Superior temporal gyrus (tissue), 1 donor: ENCODE measurements around the gene SPESP1.

ENCODE experiments used
- DNase-seq: peaks from one replicate; pipeline ENCODE4 v3.0.0-alpha.2; 2016; ENCODE audit errors: extremely low spot score

Gene SPESP1

GRCh38 chr15:68930268-68931022 lies at the start of gene SPESP1:
Gene SPESP1 (plus strand): TSS chr15:68930525. CDS start chr15:68930654, 129 bp downstream.
- DNase-seq: no peak

GRCh38 chr15:68885070-68885469 lies 45.3 kb upstream of the SPESP1 start:
- no peak for DNase-seq

GRCh38 chr15:68887120-68887519 lies 43.2 kb upstream of the SPESP1 start:
- DNase-seq: no peak

DNA sequence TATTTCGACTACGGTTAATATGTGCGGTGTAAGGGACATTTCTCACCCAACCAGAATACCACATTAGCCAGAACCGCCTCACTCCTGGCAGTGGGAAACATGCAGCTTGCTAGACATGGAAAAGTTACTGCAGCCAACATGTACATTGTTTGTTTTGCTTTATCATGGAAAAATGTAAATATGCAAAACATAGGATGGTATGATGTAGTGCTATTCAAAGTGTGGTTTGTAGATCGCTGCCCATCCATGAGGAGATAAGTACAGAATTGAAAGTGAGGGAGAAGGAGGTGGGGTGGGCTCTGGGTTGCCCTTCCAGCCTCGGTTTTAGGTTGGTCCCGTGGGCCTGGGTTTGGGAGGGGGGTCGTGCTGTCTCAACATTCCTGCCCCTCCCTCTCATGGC lies 42.5 kb upstream of the SPESP1 start:
- DNase-seq: no peak

- no peak for DNase-seq
These were observed 41.9 kb upstream of the SPESP1 start for GRCh38 chr15:68888419-68888818.

DNA sequence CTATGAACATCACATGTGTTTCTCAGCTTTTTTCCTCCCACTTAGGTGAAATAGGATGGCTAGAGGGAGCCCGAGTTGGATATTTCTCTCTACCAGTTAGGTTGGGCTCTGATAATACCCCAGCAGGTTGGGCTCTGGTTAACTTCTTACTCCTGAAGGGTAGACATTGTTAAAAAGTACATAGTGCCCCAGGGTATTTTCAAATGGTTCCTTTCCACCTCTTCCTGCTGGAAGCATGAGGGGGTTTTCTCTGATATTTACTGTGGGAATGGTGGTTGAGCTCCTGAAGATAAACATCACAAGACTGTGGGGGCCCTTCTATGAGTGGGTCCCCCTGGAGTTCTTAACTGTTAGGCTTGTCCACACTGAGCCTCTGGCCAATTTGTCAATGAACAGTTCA lies 36.1 kb upstream of the SPESP1 start:
- no peak for DNase-seq

GRCh38 chr15:68896178-68896577 lies 34.1 kb upstream of the SPESP1 start:
- DNase-seq: no peak

- no peak for DNase-seq
These were observed 33.3 kb upstream of the SPESP1 start for GRCh38 chr15:68897016-68897415.

- DNase-seq: no peak
These were observed 30.3 kb upstream of the SPESP1 start for GRCh38 chr15:68900027-68900426.

DNA sequence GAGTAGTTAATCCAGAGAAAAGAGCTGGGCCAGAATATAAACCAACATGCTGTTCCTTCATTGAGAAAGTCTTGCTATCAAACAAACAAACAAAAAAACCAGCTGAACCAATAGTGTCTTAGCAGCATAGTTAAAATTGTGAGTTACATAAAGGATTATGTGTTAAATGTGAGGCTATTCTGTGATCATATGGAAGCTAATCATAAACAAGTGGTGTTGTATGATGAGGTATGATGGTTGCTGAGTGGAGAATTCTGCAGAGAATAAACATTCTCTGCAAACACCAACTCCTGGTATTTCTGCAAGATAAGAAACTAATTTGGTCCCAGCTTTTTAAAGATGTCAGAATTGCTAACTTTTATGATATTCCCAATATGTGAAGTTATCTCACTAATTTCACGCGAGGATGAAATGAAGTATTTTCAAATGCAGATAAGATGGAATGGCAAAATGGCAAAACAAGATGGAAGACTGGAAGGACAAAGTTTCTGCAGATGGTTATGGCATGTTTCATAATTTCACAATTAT lies 22.9 kb upstream of the SPESP1 start:
- DNase-seq: no peak

DNA sequence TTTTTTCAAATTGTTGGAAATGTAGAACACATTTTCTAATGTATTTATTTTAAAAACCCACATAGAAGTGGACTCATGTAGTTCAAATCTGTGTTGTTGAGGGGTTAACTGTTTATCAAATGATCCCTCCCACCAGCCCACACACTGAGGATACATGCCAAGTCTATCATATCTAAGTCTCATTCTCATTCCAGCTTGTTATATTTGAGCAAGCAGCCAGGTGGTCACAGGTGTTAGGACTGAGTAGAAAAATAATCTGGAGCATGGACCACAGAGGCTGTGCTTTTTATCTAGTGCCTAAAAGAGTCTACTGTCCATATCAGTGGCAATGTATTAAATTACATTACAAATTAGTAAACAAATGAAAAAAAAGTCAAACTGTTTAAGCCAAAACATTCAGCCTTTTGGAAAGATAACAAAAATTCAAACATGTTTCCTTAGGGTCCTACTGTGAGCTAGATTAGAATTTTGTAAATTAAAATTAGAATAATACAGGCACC lies 20.7 kb upstream of the SPESP1 start:
- no peak for DNase-seq

DNA sequence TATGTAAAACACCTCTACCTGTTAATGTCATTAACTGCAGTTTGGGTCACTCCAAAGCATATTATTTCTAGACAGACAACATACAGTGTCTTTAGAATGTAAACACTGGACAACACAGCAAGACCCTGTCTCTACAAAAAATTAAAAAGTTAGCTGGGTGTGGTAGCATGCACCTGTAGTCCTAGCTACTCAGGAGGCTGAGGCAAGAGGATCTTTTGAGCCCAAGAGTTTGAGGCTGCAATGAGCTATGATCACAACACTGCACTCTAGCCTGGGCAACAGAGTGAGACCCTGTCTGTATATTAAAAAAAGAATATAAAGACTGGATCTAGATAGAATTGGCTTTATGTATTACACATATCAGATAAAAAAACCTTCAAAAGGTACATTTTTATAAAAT lies 20.0 kb upstream of the SPESP1 start:
- DNase-seq: no peak

- no peak for DNase-seq
These were observed 19.5 kb upstream of the SPESP1 start for GRCh38 chr15:68910816-68911215.

DNA sequence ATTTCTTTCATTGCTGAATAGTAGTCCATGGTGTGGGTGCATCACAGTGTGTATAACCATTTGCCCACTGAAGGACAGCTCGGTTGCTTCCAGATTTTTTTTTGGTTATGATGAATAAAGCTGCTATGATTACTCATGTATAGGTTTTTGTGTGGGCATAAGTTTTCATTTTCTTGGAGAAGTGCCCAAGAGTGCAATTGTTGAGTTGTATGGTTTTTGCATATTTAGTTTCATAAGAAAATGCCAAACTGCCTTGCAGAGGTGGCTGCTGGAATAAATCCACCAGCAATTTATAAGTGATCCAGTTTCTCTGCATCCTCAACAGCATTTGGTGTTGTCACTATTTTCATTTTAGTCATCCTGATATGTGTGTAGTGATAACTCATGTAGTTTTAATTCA lies 8.4 kb upstream of the SPESP1 start:
- DNase-seq: peak; percentile 60

- peak; percentile 92 for DNase-seq
These were observed 5.3 kb upstream of the SPESP1 start for GRCh38 chr15:68924866-68925560.

DNA sequence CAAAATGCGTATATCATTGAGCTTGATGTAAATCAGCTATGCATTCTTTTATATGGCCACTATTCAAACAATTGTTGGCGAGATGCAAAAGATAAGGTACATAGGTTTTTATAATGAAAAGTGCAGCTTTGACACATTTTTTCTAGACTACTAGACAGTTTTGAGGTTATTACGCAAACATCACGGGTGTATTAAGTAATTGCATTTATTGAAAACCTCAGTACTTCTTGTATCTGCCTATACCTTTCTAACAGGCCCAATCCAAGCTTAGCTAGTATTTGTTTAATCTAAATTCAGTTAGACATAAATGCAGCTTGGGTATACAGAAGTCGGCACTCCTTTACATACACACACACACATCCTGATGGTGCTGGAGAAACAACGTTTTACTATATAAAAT lies 2.7 kb downstream of the SPESP1 start:
- DNase-seq: no peak

GRCh38 chr15:68934341-68934740 lies 4.0 kb downstream of the SPESP1 start:
- DNase-seq: no peak

DNA sequence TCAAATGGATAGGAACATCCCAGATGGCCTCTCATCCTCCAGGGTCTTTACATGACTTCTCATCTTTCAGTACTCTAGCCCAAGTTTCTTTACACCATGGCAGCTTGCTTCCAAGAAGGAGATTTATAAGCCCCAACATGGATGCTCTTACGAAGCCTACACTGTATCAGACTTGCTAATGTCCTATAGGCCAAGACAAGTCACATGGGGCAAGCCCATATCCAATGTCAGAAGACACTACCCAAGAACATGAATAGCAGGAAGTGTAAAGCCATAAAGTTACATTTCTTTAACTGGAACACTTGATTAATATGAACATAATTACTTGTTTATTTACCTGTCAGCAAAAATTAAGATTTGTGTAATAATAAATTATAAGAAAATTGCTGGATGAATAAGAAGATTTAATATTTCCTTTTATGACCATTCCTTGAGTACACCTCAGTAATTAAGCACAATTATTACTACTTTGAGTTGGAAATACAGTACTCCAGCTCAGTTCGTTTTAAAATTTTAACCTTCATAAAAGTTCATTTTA lies 5.1 kb downstream of the SPESP1 start:
- no peak for DNase-seq

DNA sequence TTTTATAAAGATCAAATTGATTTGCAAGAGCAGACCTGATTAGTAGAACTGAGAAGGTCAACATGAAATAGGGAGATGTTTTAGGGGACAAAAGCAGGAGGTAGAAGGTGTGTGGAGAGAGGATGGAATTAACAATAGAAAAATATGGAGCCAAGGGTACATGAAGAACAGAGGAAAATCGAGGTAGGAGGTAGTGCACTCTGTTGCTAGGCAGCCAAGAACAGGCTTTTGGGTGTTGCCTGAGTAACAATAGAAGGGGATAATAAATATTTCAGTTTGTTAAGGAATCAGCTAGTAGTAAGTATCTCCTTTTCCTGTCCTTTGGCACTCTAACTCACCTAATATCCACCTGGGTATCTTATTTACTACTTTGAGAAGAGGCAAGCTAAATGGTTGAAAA lies 9.2 kb downstream of the SPESP1 start:
- no peak for DNase-seq

- DNase-seq: no peak
These were observed 21.5 kb downstream of the SPESP1 start for GRCh38 chr15:68951813-68952212.

- DNase-seq: no peak
These were observed 27.4 kb downstream of the SPESP1 start for GRCh38 chr15:68957696-68958095.

DNA sequence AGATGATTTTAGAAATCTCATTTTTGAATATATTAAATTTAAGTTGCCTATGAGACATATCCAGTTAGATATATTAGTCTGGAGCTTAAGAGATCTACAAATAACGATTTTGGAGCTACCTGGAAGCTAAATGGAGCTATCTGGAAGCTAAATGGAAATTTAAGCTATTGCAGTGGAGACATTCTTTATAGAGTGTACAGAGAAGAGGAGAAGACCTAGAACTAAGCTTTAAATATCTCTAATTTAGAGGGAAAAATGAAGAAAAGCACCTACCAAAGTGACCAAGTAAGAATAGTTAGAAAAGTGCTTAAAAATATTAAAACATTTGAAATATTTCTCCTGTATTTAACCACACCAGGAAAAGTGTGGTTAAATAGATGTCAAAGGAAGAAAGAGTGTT lies 28.3 kb downstream of the SPESP1 start:
- no peak for DNase-seq

- DNase-seq: no peak
These were observed 32.1 kb downstream of the SPESP1 start for GRCh38 chr15:68962465-68962864.
